SK-N-SH (cell line): Measurements from ENCODE around the gene DCXR. TPM values are rescaled to one million over a fixed set of nuclear protein-coding genes. Genes with fewer than 3 reads are reported as not detected.

Experiments used
- CTCF ChIA-PET: fragments of 300-600, 350-600 bp; formaldehyde crosslinking; extraction: SDS; loops from one replicate; lab custom pipeline; 2021; lab: Yijun Ruan, JAX
- POLR2A ChIA-PET: fragments of 350-600 bp; sonication (Branson Sonifier 250); formaldehyde crosslinking; extraction: SDS; loops from one replicate; lab custom pipeline; 2020; ENCODE audit warnings: antibody characterized with exemption, inconsistent platforms; lab: Yijun Ruan, JAX
- DNase-seq: peaks from one replicate; pipeline ENCODE4 v3.0.0; 2012
- H2AFZ ChIP-seq: fragments of 200-600 bp; sonication (generic); 2 replicates; pipeline ENCODE4 v1.8.1; 2016; ENCODE audit warnings: antibody characterized with exemption, mild to moderate bottlenecking, low read depth
- H3F3A ChIP-seq: fragments of 200-600 bp; sonication (generic); replicated peaks from 2 replicates; pipeline ENCODE3; 2016; ENCODE audit warnings: antibody characterized with exemption, mild to moderate bottlenecking; ENCODE audit not compliant: insufficient read depth
- H3K27ac ChIP-seq, 2 experiments: fragments of 200-500 bp in 1 of 2; fragments of 200-600 bp in 1 of 2; sonication (Bioruptor generic) in 1 of 2; sonication (generic), shearing (Covaris generic) in 1 of 2; 2 replicates each; pipeline versions ENCODE4 v1.5.1 to v1.6.1; 2014 to 2016; ENCODE audit warnings: low read depth in 2 of 2, inconsistent platforms in 1 of 2, low read length in 1 of 2, mild to moderate bottlenecking in 1 of 2, mixed read lengths in 1 of 2
- H3K27me3 ChIP-seq: fragments of 200-600 bp; sonication (generic), shearing (Covaris generic); 2 replicates; pipeline ENCODE4 v1.6.1; 2016; ENCODE audit warnings: mixed run types; ENCODE audit not compliant: insufficient read depth
- H3K36me3 ChIP-seq, 2 experiments: fragments of 200-500 bp in 1 of 2; fragments of 200-600 bp in 1 of 2; sonication (Bioruptor generic) in 1 of 2; sonication (generic) in 1 of 2; replicated peaks in 1 of 2; 2 replicates each; pipeline versions ENCODE3 to v1.5.1; 2014 to 2016; ENCODE audit warnings: low read length in 1 of 2, mild to moderate bottlenecking in 1 of 2; ENCODE audit not compliant: insufficient read depth in 2 of 2, control insufficient read depth in 1 of 2
- H3K4me1 ChIP-seq, 2 experiments: fragments of 200-500 bp in 1 of 2; fragments of 200-600 bp in 1 of 2; sonication (Bioruptor generic) in 1 of 2; sonication (generic), shearing (Covaris generic) in 1 of 2; 2 replicates each; pipeline versions ENCODE4 v1.5.1 to v1.6.1; 2014 to 2016; ENCODE audit warnings: low read depth in 1 of 2, low read length in 1 of 2, mixed run types in 1 of 2; ENCODE audit not compliant: insufficient read depth in 2 of 2, control insufficient read depth in 1 of 2
- H3K4me2 ChIP-seq: fragments of 200-600 bp; sonication (generic), shearing (Covaris generic); 2 replicates; pipeline ENCODE4 v1.6.1; 2017; ENCODE audit warnings: mixed run types
- H3K4me3 ChIP-seq, 2 experiments: fragments of 200-500 bp in 1 of 2; fragments of 200-600 bp in 1 of 2; sonication (Bioruptor generic) in 1 of 2; sonication (generic), shearing (Covaris generic) in 1 of 2; 2 replicates each; pipeline versions ENCODE4 v1.5.1 to v1.8.1; 2014 to 2016; ENCODE audit warnings: low read depth in 2 of 2, inconsistent platforms in 1 of 2, low read length in 1 of 2, mild to moderate bottlenecking in 1 of 2, mixed read lengths in 1 of 2, moderate library complexity in 1 of 2
- H3K79me2 ChIP-seq: fragments of 200-600 bp; sonication (generic); 2 replicates; pipeline ENCODE4 v1.8.1; 2017; ENCODE audit warnings: mild to moderate bottlenecking; ENCODE audit not compliant: insufficient read depth
- H3K9ac ChIP-seq: fragments of 200-600 bp; sonication (generic); 2 replicates; pipeline ENCODE4 v1.6.1; 2017; ENCODE audit warnings: mixed run types
- H3K9me2 ChIP-seq: fragments of 200-600 bp; sonication (generic); 2 replicates; pipeline ENCODE4 v1.6.1; 2017; ENCODE audit warnings: mixed run types
- H3K9me3 ChIP-seq: fragments of 200-600 bp; sonication (generic); 2 replicates; pipeline ENCODE4 v1.6.1; 2017; ENCODE audit warnings: mixed run types, mild to moderate bottlenecking, moderate library complexity
- H4K20me1 ChIP-seq: fragments of 200-600 bp; sonication (generic); 2 replicates; pipeline ENCODE4 v1.6.1; 2017; ENCODE audit warnings: mild to moderate bottlenecking, mixed run types; ENCODE audit not compliant: insufficient read depth
- CTCF ChIP-seq: fragments of 200-600 bp; sonication (generic); IDR thresholded peaks from 2 replicates; pipeline ENCODE4 v1.6.1; 2017; ENCODE audit warnings: antibody characterized with exemption, mild to moderate bottlenecking, moderate library complexity
- EP300 ChIP-seq, 2 experiments: IDR thresholded peaks; 2 replicates each; pipeline versions ENCODE4 v1.4.0 to v1.6.1; 2012; ENCODE audit warnings: borderline replicate concordance in 1 of 2, low read depth in 1 of 2, low read length in 1 of 2
- NRF1 ChIP-seq: IDR thresholded peaks from 2 replicates; pipeline ENCODE4 v1.6.1; 2012; ENCODE audit warnings: low read depth, mild to moderate bottlenecking, low read length
- PBX3 ChIP-seq: IDR thresholded peaks from 2 replicates; pipeline ENCODE4; 2012
- RCOR1 ChIP-seq: fragments of 150-350 bp; IDR thresholded peaks from 2 replicates; pipeline ENCODE4 v1.6.1; 2017; ENCODE audit warnings: antibody characterized with exemption, low read length
- RFX5 ChIP-seq: IDR thresholded peaks from 2 replicates; pipeline ENCODE4 v1.6.1; 2012; ENCODE audit warnings: mild to moderate bottlenecking, improper control_type of control experiment, low read length
- USF2 ChIP-seq: fragments of 150-350 bp; IDR thresholded peaks from 2 replicates; pipeline ENCODE4 v1.6.1; 2017; ENCODE audit warnings: antibody characterized with exemption, low read length, low read depth, borderline replicate concordance
- WGBS: methylation state at CpG from one replicate; pipeline ENCODE4 v1.1.6; 2017; ENCODE audit warnings: low lambda C conversion rate; 5-methylcytosine and 5-hydroxymethylcytosine counted together
- polyA plus RNA-seq, 3 experiments: library from polyadenylated mRNA; depleted of rRNA; stranded (reverse); fragments of >200 nt; gene quantifications; 2 replicates each; pipeline ENCODE4 v1.2.3, GENCODE V29; 2012
- TF ChIP-seq, protein P1 (sequence below): IDR thresholded peaks from 2 replicates; pipeline ENCODE4 v1.6.1; 2012; ENCODE audit warnings: mild to moderate bottlenecking, low read depth, low read length, moderate library complexity

The DCXR gene
- polyA plus RNA-seq, 1 of the 3 experiments (the other 2 are of a cell fraction), result 190 TPM

DNA sequence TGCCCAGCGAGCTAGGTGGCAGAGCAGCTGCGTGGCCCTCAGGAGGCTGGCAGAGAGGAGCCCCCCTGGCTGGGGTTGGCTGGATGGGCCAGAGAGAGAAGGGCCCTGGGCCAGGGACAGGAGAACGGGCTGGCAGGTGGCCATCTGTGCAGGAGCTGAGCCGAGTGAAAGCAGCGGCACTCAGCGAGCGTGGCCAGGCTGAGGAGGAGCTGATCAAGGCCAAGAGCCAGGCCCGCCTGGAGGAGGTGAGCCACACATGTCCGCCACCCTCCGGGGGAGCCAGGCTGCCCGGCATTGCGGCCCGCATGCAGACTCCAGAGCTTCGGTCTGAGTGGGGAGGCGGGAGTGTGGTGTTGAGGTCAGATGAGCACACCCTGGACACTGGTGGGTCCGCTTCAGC, 8.1 kb downstream of the DCXR start:
- WGBS, result 94% methylated on average over 14 of the region's 16 CpGs
- no peak overlapping the region for H3K4me3 ChIP-seq
- no peak for TF ChIP-seq PBX3
- TF ChIP-seq RCOR1, result no peak
- no peak for TF ChIP-seq USF2
- TF ChIP-seq CTCF, result no peak
- TF ChIP-seq EP300 (IDR thresholded peaks at IDR 0.05; ENCODE audit: borderline replicate concordance in 1 of 2, low read depth in 1 of 2, low read length in 1 of 2), result no peak
- TF ChIP-seq NRF1, result no peak
- no peak for TF ChIP-seq RFX5
- TF ChIP-seq, protein P1, sequence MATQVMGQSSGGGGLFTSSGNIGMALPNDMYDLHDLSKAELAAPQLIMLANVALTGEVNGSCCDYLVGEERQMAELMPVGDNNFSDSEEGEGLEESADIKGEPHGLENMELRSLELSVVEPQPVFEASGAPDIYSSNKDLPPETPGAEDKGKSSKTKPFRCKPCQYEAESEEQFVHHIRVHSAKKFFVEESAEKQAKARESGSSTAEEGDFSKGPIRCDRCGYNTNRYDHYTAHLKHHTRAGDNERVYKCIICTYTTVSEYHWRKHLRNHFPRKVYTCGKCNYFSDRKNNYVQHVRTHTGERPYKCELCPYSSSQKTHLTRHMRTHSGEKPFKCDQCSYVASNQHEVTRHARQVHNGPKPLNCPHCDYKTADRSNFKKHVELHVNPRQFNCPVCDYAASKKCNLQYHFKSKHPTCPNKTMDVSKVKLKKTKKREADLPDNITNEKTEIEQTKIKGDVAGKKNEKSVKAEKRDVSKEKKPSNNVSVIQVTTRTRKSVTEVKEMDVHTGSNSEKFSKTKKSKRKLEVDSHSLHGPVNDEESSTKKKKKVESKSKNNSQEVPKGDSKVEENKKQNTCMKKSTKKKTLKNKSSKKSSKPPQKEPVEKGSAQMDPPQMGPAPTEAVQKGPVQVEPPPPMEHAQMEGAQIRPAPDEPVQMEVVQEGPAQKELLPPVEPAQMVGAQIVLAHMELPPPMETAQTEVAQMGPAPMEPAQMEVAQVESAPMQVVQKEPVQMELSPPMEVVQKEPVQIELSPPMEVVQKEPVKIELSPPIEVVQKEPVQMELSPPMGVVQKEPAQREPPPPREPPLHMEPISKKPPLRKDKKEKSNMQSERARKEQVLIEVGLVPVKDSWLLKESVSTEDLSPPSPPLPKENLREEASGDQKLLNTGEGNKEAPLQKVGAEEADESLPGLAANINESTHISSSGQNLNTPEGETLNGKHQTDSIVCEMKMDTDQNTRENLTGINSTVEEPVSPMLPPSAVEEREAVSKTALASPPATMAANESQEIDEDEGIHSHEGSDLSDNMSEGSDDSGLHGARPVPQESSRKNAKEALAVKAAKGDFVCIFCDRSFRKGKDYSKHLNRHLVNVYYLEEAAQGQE, result no peak
- TF ChIP-seq, all 33 proteins: peak for 0
- ChIA-PET CTCF (interaction anchor here (0.9 to 35.7 kb wide), 39 partner anchors 9 to 658 kb away, joined by 3 to 1216 read pairs (median 12); partner anchors contain the start of genes ASPSCR1, CCDC57, CENPX and DCXR), POLR2A (interaction anchor here (0.6 to 3.4 kb wide), 6 partner anchors 8 to 247 kb away, joined by 3 to 14 read pairs (median 3); partner anchors contain the start of gene DCXR)
- Histone ChIP-seq H3K27me3 (no peaks in the 10 kb centered on the region), H3K4me2 (no peak overlapping the region), H3K9ac (no peak overlapping the region), H2AFZ (no peak overlapping the region), H3K4me1 (peaks cover under 1 to 24% of the 10 kb centered on the region in 2 experiments; a peak in 2 of 4 replicates), H4K20me1 (peaks cover 4% of the 10 kb centered on the region; the same call in 1 of the 2 replicates), H3K9me2 (no peaks in the 10 kb centered on the region), H3F3A (peaks cover 20% of the 10 kb centered on the region), H3K36me3 (peaks cover 5 to 9% of the 10 kb centered on the region in 2 experiments), H3K79me2 (peaks cover under 1% of the 10 kb centered on the region; the same call in 1 of the 2 replicates), H3K27ac (no peak overlapping the region), H3K9me3 (no peaks in the 10 kb centered on the region)
- DNase-seq, result no peak
